Myocyte (in vitro differentiated cells): ENCODE results near the gene SKOR2. TPM values are rescaled to one million over a fixed set of nuclear protein-coding genes. Genes with fewer than 3 reads are reported as not detected.

Experiments
- DNase-seq: peaks from one replicate; pipeline ENCODE4 v3.0.0-alpha.2; 2012; ENCODE audit warnings: low read depth
- polyA plus RNA-seq: library from polyadenylated mRNA; unstranded; fragments of >200 nt; gene quantifications from one replicate; pipeline ENCODE4 v1.2.1, GENCODE V29; 2012; ENCODE audit warnings: missing spikeins
- total RNA-seq: library from RNA; depleted of rRNA; stranded (reverse); fragments of >200 nt; gene quantifications from 2 replicates; pipeline ENCODE4 v1.2.3, GENCODE V29; 2014

SKOR2 gene, protein sequence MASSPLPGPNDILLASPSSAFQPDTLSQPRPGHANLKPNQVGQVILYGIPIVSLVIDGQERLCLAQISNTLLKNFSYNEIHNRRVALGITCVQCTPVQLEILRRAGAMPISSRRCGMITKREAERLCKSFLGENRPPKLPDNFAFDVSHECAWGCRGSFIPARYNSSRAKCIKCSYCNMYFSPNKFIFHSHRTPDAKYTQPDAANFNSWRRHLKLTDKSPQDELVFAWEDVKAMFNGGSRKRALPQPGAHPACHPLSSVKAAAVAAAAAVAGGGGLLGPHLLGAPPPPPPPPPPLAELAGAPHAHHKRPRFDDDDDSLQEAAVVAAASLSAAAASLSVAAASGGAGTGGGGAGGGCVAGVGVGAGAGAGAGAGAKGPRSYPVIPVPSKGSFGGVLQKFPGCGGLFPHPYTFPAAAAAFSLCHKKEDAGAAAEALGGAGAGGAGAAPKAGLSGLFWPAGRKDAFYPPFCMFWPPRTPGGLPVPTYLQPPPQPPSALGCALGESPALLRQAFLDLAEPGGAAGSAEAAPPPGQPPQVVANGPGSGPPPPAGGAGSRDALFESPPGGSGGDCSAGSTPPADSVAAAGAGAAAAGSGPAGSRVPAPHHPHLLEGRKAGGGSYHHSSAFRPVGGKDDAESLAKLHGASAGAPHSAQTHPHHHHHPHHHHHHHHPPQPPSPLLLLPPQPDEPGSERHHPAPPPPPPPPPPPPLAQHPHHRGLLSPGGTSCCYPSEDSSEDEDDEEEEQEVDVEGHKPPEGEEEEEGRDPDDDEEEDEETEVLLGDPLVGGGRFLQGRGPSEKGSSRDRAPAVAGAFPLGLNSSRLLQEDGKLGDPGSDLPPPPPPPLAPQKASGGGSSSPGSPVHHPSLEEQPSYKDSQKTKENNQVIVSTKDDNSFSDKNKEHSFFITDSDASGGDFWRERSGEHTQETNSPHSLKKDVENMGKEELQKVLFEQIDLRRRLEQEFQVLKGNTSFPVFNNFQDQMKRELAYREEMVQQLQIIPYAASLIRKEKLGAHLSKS
- total RNA-seq: not detected in 2 replicates
- not detected for polyA plus RNA-seq

DNA sequence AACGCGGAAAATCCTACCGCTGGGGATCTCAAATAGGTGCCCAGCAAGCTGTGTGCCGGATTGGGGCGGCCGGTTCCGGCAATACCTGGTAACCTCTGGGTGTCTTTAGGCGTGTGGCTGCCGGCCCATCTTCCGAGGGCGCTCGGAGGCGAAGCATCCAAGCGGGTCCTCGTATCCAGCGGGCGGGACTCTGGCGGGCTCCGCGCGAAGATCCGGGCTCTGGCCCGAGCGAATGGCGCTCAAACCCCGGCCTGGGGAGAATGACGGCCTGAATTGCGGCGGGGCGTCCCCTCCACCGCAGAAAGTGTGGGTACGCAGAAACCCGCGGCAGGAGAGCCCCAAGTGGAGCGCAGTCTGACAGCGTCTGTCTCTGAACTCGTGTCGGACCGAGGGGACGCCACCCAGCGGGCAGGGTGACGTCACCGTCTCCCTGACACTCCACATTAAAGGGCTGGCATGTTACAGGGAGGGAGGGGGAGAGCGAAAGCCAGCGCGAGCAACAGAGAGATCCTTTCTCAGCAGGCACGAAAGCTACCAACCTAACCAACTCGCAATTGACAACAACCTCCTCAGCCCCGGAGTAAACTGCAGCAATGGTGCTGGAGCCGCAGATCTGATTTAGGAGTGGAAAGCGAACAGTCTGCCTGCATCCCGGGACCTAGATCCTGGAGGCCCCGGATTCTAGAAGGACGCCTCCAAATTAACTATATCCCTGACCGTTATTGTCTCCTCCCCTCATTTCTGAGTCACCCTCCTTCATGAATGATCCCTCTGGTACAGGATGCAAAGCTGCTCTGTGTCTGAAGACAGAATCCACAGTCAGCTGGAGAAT lies at the start of gene SKOR2:
Gene SKOR2 (minus strand): TSS at position 372 of the 832 bp plus-strand sequence. CDS start 2,477 bp downstream, outside the sequence.
- DNase-seq: no peak

DNA sequence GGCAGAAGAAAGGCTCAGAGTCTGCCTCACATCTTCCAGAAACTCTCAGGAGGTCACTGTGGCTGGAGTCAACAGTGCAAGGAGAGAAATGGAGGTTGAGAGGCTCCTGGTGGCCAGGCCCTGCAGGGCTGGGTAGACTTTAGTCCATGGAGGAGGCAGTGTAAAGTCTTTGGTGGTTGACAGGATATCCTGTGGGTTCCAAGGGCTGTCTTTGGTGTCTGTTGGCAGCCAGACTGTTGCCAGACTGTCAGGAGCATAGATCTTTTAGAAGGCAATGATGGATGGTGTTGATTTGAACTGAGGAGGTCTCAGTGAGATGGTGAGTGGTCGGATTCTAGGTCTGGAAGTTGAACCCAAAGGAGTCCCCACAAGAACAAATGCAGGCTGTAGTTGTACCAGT lies 45.0 kb upstream of the SKOR2 start:
- DNase-seq: no peak

DNA sequence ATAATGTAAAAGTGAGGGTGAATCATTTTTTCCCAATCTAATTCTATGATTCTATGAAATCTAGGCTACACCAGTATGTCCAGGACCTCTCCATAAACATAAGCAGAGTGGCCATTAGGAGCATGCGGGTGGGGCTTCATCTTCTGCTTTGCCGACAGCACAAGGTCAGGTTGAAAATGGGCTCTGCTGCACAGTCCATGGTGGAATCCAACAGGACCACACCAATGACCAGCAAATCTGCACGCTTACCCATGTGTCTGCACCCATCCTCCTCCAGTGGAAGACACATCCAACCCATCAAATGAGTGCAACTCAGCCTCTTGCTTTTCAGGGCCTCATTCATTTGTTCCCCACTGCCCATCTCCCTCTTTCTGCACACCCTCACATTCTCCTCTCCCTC lies 43.3 kb upstream of the SKOR2 start:
- DNase-seq: no peak

DNA sequence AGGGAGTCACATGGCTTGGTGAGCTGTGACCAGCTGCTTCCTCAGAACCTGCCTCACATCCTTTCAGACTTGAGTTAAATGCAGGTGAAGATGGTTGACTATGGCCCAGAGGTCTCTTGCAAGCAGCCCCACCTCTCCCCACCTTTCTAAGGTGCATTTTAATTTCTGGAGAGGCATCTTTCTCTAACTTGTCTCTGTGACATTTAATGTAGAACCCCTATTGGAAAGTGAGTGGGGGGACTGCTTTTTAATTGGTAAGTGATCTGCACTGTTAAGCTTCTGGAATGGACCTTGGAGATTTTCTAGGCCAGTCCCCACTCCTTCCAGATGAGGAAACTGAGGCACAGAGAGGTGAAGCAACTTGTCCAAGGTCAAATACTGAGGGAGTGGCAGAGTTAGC lies 37.3 kb upstream of the SKOR2 start:
- no peak for DNase-seq

DNA sequence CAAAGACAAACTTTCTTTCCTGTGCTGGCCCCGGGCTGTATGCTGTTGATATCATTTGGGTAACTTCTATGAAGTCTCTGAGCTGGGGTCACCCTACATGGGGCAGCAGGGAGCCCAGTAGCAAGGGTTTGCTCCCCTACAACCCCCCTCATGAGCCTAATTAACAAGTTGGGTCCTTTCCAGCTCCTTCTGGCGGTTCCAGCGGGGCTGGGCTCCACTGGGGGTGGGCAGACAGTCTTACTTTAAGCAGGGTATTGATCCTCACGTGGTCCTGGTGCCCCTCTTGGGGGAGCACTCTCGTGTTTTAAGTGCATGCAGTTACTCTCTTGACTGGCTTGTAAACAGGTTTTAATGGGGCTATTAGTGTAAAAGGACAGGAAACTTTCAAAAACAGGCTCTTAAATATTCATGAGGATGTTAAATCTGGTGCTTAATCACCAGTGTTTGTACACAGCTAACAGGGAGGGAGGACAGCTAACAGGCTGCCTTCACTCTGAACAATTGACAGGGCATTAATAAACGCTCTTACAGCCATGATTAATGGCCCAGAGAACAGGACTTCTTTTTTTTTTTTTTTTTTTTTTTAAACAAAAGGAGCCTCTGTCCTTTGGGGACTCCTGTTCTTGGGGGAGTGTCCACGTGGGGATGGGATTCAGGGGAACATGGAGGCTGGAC lies 36.6 kb upstream of the SKOR2 start:
- no peak for DNase-seq

DNA sequence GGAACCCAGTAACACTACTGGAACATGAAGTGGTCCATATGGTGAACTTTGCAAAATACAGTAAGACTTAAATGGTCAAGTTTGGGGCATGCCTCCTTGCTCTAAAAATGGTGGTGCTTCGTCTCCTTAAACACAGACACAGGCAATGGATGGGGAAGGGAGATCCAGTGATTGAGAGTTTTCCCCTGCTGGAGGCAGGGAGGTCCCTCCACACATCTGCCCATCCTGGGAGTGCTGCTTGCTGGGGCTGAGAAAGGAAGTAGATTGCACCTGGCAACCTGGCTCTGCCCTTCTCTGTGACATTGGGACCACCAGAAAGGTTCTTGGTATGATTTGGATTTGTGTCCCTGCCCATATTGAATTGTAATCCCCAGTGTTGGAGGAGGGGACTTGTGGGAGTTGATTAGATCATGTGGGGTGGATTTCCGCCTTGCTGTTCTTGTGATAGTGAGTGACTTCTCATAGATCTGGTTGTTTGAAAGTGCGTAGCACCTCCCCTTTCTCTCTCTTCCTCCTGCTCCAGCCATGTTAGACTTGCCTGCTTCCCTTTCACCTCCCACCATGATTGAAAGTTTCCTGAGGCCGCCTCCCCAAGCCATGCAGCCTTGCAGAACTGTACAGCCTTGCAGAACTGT lies 35.4 kb upstream of the SKOR2 start:
- DNase-seq: no peak

DNA sequence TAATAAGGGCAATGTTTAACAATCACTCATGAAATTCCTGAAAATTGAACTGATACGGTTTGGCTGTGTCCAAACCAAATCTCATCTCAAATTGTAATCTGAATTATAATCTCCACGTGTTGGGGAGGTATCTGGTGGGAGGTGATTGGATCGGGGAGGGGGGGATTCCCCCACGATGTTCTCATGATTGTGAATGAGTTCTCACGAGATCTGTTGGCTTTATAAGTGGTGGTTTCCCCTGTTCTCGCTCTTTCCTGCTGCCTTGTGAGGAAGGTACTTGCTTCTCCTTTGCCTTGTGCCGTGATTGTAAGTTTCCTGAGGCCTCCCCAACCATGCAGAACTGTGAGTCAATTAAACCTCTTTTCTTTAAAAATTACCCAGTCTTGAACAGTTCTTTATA lies 34.0 kb upstream of the SKOR2 start:
- DNase-seq: no peak

DNA sequence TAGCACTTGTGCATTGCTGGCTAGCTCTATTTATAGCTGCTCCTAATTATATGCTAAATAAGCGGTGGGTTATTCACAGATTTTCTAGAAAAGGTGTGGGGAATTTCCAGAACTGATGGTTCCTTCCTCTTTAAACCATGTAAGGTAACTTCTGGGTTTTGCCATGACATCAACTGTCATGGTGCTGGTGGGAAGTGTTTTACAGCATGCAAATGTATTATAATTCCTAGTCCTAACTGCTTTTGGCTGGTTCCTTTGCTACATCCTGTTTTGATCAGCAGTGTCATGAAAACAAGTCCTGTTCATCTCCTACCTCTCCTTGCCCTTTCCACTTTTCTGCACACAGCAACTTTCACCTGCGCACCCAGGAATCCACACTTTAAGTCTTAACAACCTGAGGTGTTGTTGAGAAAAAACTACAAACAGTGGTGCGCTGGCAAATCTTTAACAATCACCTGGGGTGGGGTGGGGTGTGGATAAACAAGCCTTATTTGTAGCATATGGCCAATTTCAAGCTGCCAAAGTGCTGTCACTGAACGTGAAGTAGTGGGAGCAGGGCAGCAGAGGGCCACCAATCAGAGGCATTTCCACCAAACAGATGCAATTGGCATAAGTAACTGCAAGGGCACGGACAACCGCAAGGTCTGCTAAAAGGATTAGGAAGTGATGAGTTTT lies 33.4 kb upstream of the SKOR2 start:
- no peak for DNase-seq

DNA sequence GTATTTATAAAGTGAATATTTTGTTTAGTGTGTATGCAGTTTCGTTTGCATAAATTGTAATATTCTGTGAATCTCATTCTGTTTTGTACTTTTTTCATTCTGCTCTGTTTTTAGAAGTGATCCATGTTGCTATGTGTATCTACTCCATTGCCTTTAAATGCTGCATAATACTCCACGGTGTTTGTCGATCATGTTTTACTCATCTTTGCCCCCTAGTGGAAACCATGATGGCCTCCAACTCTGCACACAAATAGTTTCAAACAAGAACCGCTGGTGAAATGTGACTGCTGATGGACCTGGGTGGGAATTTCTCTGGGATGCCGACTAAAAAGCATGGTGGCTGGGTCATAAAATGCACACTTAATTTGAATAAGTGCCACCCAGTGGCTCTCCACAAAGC lies 32.0 kb upstream of the SKOR2 start:
- DNase-seq: peak; percentile 27

DNA sequence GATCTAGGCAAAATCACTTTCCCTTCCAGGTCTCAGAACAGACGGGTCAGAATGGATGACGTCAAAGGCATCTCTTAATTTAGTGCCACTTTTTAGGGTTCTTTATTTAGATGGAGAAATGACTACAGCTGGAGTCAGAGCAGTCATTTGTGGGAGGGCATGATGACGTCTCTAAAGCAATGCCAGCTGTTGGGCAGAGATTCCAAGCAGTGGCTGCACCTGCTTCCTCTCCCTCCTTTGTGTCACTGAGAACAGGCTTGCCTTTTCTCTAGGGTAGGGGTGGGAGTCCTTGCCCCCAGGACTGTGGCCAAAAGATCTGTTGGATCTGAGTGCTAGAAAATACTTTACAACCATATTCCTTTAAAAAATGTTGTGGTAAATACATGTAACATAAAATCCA lies 28.7 kb upstream of the SKOR2 start:
- peak; percentile 21 for DNase-seq

DNA sequence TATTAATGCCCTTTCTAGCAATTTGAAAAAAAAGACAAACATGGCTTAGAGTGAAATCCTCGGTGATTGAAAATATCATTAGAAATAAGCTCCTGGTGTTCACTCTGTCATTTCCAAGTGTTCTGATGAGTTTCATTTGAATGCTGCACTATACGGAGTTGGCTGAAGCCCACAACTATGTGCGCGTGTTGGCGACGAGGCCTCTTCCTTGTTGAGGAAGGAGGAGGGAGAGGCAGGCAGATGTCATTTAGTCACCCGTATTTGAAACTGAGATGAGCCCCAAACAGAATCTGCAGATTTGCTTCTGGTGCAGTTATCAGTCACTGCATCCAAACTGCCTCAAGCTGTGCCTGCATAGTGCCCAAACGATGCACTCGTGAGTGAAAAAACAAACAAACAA lies 23.5 kb upstream of the SKOR2 start:
- no peak for DNase-seq

DNA sequence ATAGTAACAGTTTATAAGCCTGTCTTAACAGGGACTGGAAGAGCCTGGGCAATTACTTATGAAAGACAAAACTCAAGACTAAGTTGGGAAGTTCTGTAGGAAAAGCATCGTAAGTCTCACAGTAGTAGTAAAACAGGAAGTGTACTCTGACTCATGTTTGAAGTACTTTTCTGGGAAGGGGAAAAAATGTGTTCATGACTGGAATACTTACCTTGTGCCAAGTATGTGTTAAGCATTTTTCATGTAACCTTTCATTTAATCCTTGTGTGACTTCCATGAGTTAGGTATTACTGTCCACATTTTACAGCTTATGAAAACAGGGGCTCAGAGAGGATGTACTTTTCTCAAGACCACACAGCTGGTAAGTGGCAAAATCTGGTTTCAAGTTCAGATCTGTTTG lies 13.7 kb upstream of the SKOR2 start:
- no peak for DNase-seq

DNA sequence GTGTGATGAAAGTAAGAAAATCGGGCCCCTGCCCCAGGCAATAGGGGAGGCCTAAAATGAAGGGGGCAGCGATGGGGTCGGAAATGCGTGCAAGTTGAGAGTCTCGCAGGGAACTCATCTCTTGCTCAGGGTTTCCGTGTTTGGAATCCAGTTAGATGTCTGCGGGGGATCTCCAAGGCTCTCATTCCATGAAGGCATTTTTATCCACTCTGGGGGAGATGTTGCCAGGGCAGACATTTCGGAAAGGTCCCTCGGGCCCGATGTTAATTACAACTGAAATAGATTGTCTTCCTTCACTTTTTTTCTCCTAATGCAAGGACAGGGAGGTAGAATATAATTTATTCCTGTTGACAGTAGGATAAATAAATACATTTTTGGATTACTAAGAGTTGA lies 12.8 kb upstream of the SKOR2 start:
- DNase-seq: no peak

DNA sequence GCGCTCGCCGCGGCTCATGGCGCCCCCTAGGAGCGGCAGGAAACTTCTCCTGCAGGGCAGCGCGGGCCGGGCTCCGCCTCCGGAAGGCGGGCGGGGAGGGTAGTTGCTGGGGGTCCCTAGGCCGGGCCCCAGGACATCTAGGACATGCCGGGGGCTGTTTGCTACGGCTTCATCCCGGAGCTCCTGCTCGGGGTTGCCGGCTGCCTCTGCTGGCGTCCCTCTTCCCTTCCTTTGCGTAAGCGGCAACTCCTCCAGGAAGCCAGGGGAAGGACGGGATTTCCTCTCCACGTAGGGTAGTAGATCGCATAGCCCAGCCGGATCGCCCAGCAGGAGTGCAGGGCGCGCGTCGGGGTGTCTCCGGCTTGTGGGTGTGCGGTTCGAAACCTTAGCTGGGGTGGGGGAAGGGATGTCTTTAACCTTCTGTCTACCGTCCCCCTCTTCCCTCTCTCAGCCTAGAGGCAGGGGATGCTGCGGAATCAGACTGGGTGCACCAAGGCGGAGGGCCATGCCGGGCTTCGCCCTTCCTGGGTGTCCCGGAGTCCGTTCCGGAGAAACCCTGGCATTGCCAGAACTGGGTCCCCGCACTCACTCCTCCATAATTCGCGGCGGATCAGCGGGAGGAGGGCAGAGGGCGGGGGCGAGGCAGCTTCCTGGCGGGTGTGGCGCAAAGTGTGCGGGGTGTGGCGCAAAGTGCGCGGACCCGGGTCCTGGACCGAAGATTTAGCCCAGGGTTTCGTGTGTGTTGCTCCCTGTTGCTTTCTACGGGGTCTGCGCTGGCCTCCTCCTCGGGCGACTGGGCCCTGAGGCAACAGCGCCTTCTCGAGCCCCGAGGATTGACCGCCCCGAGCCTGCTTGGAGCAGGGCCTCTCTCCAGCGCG lies 12.2 kb upstream of the SKOR2 start:
- DNase-seq: no peak

DNA sequence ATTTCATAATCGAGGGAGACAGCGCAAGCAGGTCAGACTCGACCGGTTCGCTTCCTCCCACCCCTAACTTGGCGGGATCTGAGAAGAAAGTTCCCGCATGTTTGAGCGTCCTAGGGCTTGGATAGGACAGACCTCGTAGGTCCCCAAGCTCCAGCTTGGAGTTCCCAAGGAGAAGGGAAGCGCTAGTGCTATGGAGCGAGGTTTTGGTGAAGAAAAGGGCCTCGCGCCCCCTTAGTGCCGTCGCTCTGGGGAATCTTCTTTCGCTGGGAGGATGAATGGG lies 11.6 kb upstream of the SKOR2 start:
- DNase-seq: no peak

DNA sequence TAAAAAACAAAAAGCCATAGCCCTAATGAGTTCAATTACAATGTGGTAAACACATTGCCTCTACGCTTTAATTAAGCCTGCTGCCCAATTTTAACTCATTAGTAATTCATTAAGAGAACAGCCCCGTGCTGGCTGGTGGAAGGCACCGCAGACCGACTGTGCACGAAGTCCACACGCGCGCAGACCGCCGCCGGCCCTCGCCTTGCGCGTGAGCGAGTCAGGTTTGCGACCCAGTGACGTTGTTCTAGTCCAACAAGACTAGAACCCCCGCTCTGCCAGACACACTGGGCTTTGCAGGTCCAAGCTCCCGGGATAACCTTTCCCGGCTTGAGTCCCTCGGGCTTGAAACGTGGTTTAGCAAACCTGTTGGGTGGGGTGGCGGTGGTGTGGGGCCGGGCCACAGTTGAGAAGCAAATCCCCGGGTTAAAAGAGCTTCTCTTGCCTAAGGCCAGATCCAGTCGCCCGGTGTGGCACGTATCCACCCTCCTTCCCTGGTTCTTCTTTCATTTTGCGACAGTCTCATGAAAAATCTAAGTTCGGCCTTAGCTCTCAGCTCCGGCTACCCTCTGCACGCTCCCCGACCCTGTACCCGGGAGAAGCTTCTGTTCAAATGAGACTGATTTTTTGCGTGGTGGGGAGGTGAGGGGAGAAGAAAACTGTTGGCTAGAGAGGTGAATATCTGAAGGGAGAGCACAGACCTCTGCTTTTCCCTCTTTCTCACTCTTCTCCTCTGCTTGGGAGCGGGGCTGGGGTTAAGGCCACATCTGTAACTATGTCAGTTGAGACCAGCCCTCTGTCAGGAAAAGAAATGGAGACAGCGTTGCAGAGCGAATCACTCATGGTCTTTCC lies 11.1 kb upstream of the SKOR2 start:
- no peak for DNase-seq

DNA sequence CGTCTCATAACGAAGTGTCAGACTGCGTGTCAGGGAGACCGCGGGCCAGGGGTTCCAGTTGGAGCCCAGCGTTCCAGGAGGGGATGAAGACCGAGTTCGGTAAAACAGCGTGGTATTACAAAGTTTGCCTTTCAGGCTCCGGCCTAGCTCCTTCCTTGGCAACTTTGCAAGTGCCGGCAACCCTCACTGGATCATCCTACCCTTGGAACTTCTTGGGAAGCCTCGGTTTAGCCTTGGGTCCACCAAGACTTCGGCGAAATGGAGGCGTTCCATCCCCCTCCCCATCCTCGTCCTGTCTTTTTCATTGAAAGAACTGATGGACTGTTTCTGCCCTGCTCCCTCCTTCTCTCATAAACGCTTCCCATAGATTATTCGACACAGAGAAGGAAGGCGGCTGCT lies 10.4 kb upstream of the SKOR2 start:
- no peak for DNase-seq
